DOHH2 (cell line): ENCODE data around the gene STRA6.

Source experiments
- H3F3A ChIP-seq: fragments of 200-600 bp; sonication (generic), shearing (Covaris generic); 2 replicates; pipeline ENCODE4 v1.6.0; 2016; ENCODE audit warnings: antibody characterized with exemption, mild to moderate bottlenecking; ENCODE audit not compliant: control insufficient read depth, insufficient read depth
- H3K27ac ChIP-seq: fragments of 200-600 bp; sonication (generic); 2 replicates; pipeline ENCODE4 v1.5.1; 2014; ENCODE audit warnings: low read depth, mild to moderate bottlenecking, low read length, moderate library complexity
- H3K27me3 ChIP-seq: fragments of 200-600 bp; sonication (generic); 2 replicates; pipeline ENCODE4 v1.6.1; 2014; ENCODE audit warnings: mild to moderate bottlenecking, low read length, mixed read lengths; ENCODE audit not compliant: control insufficient read depth
- H3K36me3 ChIP-seq: fragments of 200-600 bp; sonication (generic); 2 replicates; pipeline ENCODE4 v1.6.1; 2014; ENCODE audit warnings: mild to moderate bottlenecking, low read length, moderate library complexity, mixed read lengths; ENCODE audit not compliant: control insufficient read depth
- H3K4me1 ChIP-seq: fragments of 200-600 bp; sonication (generic); 2 replicates; pipeline ENCODE4 v1.6.1; 2014; ENCODE audit warnings: mild to moderate bottlenecking, low read length, mixed read lengths; ENCODE audit not compliant: control insufficient read depth
- H3K4me2 ChIP-seq: fragments of 200-600 bp; sonication (generic); 2 replicates; pipeline ENCODE4 v1.6.0; 2014; ENCODE audit warnings: mild to moderate bottlenecking, low read length, moderate library complexity
- H3K4me3 ChIP-seq: fragments of 200-600 bp; sonication (generic); 2 replicates; pipeline ENCODE4 v1.5.1; 2014; ENCODE audit warnings: mild to moderate bottlenecking, low read length, mixed read lengths
- H3K79me2 ChIP-seq: fragments of 200-600 bp; sonication (generic); 2 replicates; pipeline ENCODE4 v1.6.1; 2014; ENCODE audit warnings: mild to moderate bottlenecking, low read length, mixed read lengths; ENCODE audit not compliant: control insufficient read depth
- H3K9me2 ChIP-seq: fragments of 200-600 bp; sonication (generic); replicated peaks from 2 replicates; pipeline ENCODE4 v1.6.1; 2014; ENCODE audit warnings: mild to moderate bottlenecking, low read length, mixed read lengths; ENCODE audit not compliant: control insufficient read depth
- H3K9me3 ChIP-seq: fragments of 200-600 bp; sonication (generic); 2 replicates; pipeline ENCODE4 v1.6.1; 2014; ENCODE audit warnings: antibody characterized with exemption, low read length, mixed read lengths; ENCODE audit not compliant: control insufficient read depth, insufficient read depth
- H4K20me1 ChIP-seq: fragments of 200-600 bp; sonication (generic); 2 replicates; pipeline ENCODE4 v1.6.0; 2014; ENCODE audit warnings: low read depth, mild to moderate bottlenecking, antibody characterized with exemption, low read length, moderate library complexity; ENCODE audit not compliant: control insufficient read depth, insufficient read depth
- CTCF ChIP-seq: fragments of 200-600 bp; sonication (generic); IDR thresholded peaks from one replicate; pipeline ENCODE4 v1.5.1; 2014; ENCODE audit warnings: antibody characterized with exemption, mild to moderate bottlenecking, low read depth, low read length; ENCODE audit not compliant: poor library complexity, severe bottlenecking
- EZH2phosphoT487 ChIP-seq: fragments of 200-600 bp; sonication (generic); IDR thresholded peaks from 2 replicates; pipeline ENCODE4 v1.6.1; 2017; ENCODE audit warnings: borderline replicate concordance, mild to moderate bottlenecking, antibody characterized with exemption, low read length, moderate library complexity, mixed read lengths

STRA6 gene

GRCh38 chr15:74170071-74170844 is 32.3 kb downstream of the STRA6 start:
- no peak overlapping the region for H3K27ac ChIP-seq
- no peaks in the 10 kb centered on the region for H3K36me3 ChIP-seq
- H3K4me1 ChIP-seq, result no peaks in the 10 kb centered on the region
- no peak overlapping the region for H3K4me2 ChIP-seq
- H3K9me2 ChIP-seq, result no peaks in the 10 kb centered on the region
- H3K79me2 ChIP-seq, result no peaks in the 10 kb centered on the region
- peaks cover 5% of the 10 kb centered on the region; the same call in 1 of the 2 replicates for H3K27me3 ChIP-seq
- no peaks in the 10 kb centered on the region for H3F3A ChIP-seq
- no peaks in the 10 kb centered on the region for H4K20me1 ChIP-seq
- no peaks in the 10 kb centered on the region for H3K9me3 ChIP-seq
- TF ChIP-seq EZH2phosphoT487 (no peak), CTCF (no peak)
- no peak overlapping the region for H3K4me3 ChIP-seq

- Histone ChIP-seq H3K9me3 (no peaks in the 10 kb centered on the region), H3K4me2 (no peak overlapping the region), H3K27me3 (peaks cover 5% of the 10 kb centered on the region; the same call in 1 of the 2 replicates), H3F3A (no peaks in the 10 kb centered on the region), H3K79me2 (no peaks in the 10 kb centered on the region), H3K36me3 (no peaks in the 10 kb centered on the region), H3K27ac (no peak overlapping the region), H3K4me3 (no peak overlapping the region), H4K20me1 (no peaks in the 10 kb centered on the region), H3K9me2 (no peaks in the 10 kb centered on the region), H3K4me1 (no peaks in the 10 kb centered on the region)
- no peak for TF ChIP-seq EZH2phosphoT487
- no peak for TF ChIP-seq CTCF
Measured at GRCh38 chr15:74168711-74169126, 33.9 kb downstream of the STRA6 start.

- no peak overlapping the region for H3K4me2 ChIP-seq
- H3K9me3 ChIP-seq, result no peaks in the 10 kb centered on the region
- no peaks in the 10 kb centered on the region for H4K20me1 ChIP-seq
- H3K27ac ChIP-seq, result no peak overlapping the region
- H3K36me3 ChIP-seq, result no peaks in the 10 kb centered on the region
- H3K9me2 ChIP-seq, result no peaks in the 10 kb centered on the region
- peaks cover 5% of the 10 kb centered on the region; the same call in 1 of the 2 replicates for H3K27me3 ChIP-seq
- no peaks in the 10 kb centered on the region for H3K4me1 ChIP-seq
- no peaks in the 10 kb centered on the region for H3F3A ChIP-seq
- H3K79me2 ChIP-seq, result no peaks in the 10 kb centered on the region
- H3K4me3 ChIP-seq, result no peak overlapping the region
- no peak for TF ChIP-seq CTCF
- no peak for TF ChIP-seq EZH2phosphoT487
Measured at GRCh38 chr15:74167891-74168331, 34.7 kb downstream of the STRA6 start.
